T-helper 2 cell treated with Interferon-gamma antibody and Interleukin-4, amounts not matched to agents 100 ng/mL and 5 ng/mL, for 36 hours (primary cell): Measurements from ENCODE around the gene MTHFD2. TPM values are rescaled to one million over a fixed set of nuclear protein-coding genes. Genes with fewer than 3 reads are reported as not detected.

Experiments
- intact Hi-C: fragments of 100-400 bp; cut with micrococcal nuclease; formaldehyde crosslinking; loops from one replicate; pipeline ENCODE4 v1.15.1; 2023
- total RNA-seq: library from RNA; stranded (reverse); gene quantifications from 2 replicates; pipeline ENCODE4 v1.2.3, GENCODE V29; 2022

Gene MTHFD2
- total RNA-seq, 1 donor from 2014 or later = 173 TPM

DNA sequence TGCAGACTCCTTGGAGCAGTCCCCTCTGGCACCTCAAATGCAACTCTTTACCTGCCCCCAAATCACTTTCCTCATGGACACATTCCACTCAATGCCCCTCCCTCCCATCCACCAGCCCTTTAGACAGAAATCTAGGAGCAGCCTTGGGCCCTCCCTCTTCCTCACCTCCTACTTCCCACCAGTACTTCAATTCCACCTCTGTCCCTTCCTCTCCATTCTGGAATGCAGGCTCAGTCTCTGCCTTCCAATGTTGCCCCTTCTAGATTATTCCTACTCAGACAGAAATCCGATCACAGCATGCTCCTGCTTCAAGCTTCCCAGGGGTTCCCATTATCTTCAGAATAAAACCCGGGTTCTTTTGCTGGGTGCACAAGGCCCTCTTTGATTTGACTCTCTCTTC, 62.1 kb downstream of the MTHFD2 start:
- intact Hi-C loops = no loop called here

DNA sequence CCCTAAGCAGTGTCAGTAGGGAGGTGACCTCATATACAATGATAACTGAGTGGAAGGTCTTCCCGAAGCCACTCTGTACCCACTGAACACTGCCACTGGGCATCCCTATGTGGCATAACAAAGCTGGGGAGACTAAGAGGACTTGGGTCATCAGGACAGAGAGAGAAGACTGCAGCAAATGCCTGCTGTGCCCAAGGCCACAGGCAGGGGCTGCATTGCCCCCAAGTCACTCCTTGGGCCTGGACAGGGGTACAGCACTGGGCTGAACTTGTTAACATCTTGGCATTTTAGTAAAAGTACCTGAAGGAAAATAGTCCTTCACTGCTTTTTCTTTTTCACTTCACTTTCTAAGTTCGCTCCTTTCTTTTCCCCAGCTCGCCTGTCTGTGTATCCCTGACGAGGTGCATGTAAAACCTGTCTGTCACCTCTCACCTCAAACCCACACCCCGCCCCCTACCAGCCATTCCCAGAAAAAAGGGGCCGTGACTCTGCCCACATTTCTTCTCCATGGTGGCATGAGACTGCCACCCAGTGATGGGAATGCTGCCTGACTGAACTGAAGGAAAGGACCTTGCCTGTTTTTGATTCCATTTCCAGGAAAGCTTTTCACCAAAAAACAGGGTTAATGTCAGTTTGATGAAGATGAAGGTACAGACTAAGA, 62.9 kb downstream of the MTHFD2 start:
- intact Hi-C loops = no loop called here

DNA sequence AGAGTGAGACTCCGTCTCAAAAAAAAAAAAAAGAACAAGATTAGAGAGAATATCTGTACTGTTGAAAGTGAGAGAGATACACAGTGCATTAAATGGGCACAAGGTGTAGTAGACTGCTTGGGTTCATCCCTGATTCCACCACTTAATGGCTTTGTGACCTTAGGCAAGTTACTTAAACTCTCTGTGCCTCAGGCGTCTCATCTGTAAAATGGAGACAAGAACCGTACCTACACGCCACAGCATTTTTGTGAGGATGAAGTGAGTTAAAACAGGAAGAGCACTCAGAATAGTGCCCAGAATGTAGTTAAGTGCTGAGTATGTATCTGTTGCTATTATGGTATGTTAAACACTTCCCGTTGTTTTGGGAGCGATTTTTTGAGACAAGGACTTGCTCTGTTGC, 64.3 kb downstream of the MTHFD2 start:
- intact Hi-C loops = no loop called here

DNA sequence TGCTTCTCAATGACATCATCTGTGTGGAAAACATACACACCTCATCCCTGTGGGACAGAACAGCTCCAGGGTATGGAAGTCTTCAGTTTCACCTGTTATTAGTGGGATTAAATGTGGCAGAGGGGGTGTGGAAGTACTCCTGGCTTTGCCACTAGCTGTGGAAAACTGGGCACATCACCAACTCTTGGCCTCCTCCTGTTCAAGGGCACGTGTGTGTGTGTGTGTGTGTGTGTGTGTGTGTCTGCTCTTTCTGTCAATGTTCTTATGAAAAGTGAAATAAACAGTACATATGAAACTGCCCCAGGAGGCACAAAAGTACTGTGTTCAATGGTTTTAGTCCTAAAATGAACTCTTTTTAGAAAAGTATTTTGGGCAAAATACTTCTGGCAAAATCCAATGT, 65.9 kb downstream of the MTHFD2 start:
- intact Hi-C loops = no loop called here

DNA sequence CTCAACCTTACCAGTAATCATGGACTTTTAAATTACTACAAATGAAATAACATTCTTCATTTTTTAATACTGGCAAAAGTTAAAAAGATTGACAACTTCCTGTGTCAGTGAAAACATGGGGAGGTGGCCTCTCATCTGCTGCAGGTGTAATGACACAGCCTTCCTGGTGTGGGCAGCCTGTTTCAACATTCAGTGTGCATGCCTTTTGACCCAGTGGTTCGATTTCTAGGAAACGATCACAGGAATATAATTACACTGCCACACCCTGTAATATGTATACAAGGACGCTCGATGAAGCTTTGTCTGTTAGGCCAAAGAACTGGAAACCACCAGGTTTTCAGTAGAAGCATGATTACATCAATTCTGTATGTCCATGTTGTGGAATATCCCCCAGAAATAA, 68.7 kb downstream of the MTHFD2 start:
- intact Hi-C loops = loop anchor here (1.0 to 5.0 kb wide), 4 partner anchors 65 to 187 kb away; partner anchors contain the start of genes C2orf81 and WDR54

Other genes with a start within 250 kb of the MTHFD2 start
- 19.2 and 20.2 TPM in 2 replicates for gene TET3, start 213.7 kb upstream of the MTHFD2 start, total RNA-seq
- gene BOLA3, start 50.7 kb upstream of the MTHFD2 start, total RNA-seq = 68.6 and 69.3 TPM in 2 replicates
- gene MOB1A, start 19.7 kb upstream of the MTHFD2 start, total RNA-seq = 198 TPM in 2 replicates
- 0.86 and 3.1 TPM in 2 replicates for gene SLC4A5, start 144.8 kb downstream of the MTHFD2 start, total RNA-seq
- gene DCTN1, start 181.7 kb downstream of the MTHFD2 start, total RNA-seq = 105 and 110 TPM in 2 replicates
- 1.0 and 1.5 TPM in 2 replicates for gene C2orf81, start 223.0 kb downstream of the MTHFD2 start, total RNA-seq
- 56.9 and 60.3 TPM in 2 replicates for gene WDR54, start 223.1 kb downstream of the MTHFD2 start, total RNA-seq
- 0.36 and 0.52 TPM in 2 replicates for gene RTKN, start 243.3 kb downstream of the MTHFD2 start, total RNA-seq